K562 (cell line): Measurements from ENCODE around the gene TTC21A. TPM values are rescaled to one million over a fixed set of nuclear protein-coding genes. Genes with fewer than 3 reads are reported as not detected.
A peak's percentile ranks its signal among the peaks of the same experiment; 100 is the strongest.

Experiments
- ATAC-seq: fragments of 200-7000 bp; cut with Tn5 transposase; 3 replicates; pipeline ENCODE4 v1.9.1; 2020; ENCODE audit warnings: moderate library complexity
- BruUV-seq: library from RNA; stranded (reverse); fragments of 400-500 nt; replicated peaks from 2 replicates; lab custom pipeline; 2021; lab: Mats Ljungman, UMichigan
- CTCF ChIA-PET: fragments of 300-600 bp; formaldehyde crosslinking; extraction: SDS; loops from one replicate; lab custom pipeline; 2021; ENCODE audit warnings: low intra/inter-chr PET ratio; lab: Yijun Ruan, JAX
- POLR2A ChIA-PET: fragments of 300-600, 350-650 bp; sonication (Branson Sonifier 250); formaldehyde crosslinking; extraction: SDS; loops from one replicate; lab custom pipeline; 2021; ENCODE audit warnings: antibody characterized with exemption, inconsistent platforms; lab: Yijun Ruan, JAX
- DNase-seq, 4 experiments: peaks; one replicate each; pipeline versions ENCODE4 v3.0.0 to v3.0.0-alpha.2; 2011 to 2018; ENCODE audit warnings: low spot score in 3 of 4, mixed read lengths in 3 of 4; ENCODE audit errors: extremely low read depth in 1 of 4
- FAIRE-seq: peaks from 2 replicates; lab custom pipeline; 2011; peaks lifted over from hg19 to GRCh38; lab: Jason Lieb, UNC
- H2AFZ ChIP-seq: 2 replicates; pipeline ENCODE4 v1.6.0; 2011; ENCODE audit warnings: low read depth, low read length, control low read depth, inconsistent platforms
- H3K27ac ChIP-seq: fragments of 200-600 bp; 3 replicates; pipeline ENCODE4 v1.8.0; 2011; ENCODE audit warnings: low read depth, mild to moderate bottlenecking, control low read depth, inconsistent platforms, low read length, moderate library complexity, mixed read lengths; ENCODE audit errors: extremely low read depth
- H3K27me3 ChIP-seq, 2 experiments: fragments of 300-600 bp in 1 of 2; 2 replicates in 1 of 2; 3 replicates in 1 of 2; pipeline versions ENCODE4 v1.6.0 to v1.8.0; 2011; ENCODE audit warnings: inconsistent platforms in 2 of 2, low read length in 2 of 2, mild to moderate bottlenecking in 1 of 2, mixed read lengths in 1 of 2, moderate library complexity in 1 of 2; ENCODE audit not compliant: control insufficient read depth in 2 of 2, insufficient read depth in 2 of 2
- H3K36me3 ChIP-seq: fragments of 300-600 bp; 3 replicates; pipeline ENCODE4 v1.8.0; 2011; ENCODE audit warnings: mild to moderate bottlenecking, low read length, inconsistent platforms; ENCODE audit not compliant: control insufficient read depth, insufficient read depth
- H3K4me1 ChIP-seq, 2 experiments: fragments of 200-600 bp in 1 of 2; replicated peaks in 1 of 2; 2 replicates in 1 of 2; 3 replicates in 1 of 2; pipeline versions ENCODE4 v1.5.1 to v1.8.0; 2011; ENCODE audit warnings: inconsistent platforms in 2 of 2, low read length in 2 of 2, mild to moderate bottlenecking in 1 of 2, mixed read lengths in 1 of 2, moderate library complexity in 1 of 2; ENCODE audit not compliant: control insufficient read depth in 2 of 2, insufficient read depth in 2 of 2
- H3K4me2 ChIP-seq: 2 replicates; pipeline ENCODE4 v1.6.1; 2011; ENCODE audit warnings: low read length, control low read depth, inconsistent platforms, mixed read lengths; ENCODE audit not compliant: insufficient read depth
- H3K4me3 ChIP-seq: fragments of 200-600 bp; sonication (generic), shearing (Covaris generic); 2 replicates; pipeline ENCODE4 v1.5.1; 2016; ENCODE audit warnings: control low read depth, inconsistent platforms
- H3K79me2 ChIP-seq: fragments of 200-600 bp; 3 replicates; pipeline ENCODE4 v1.8.0; 2011; ENCODE audit warnings: low read length, inconsistent platforms; ENCODE audit not compliant: control insufficient read depth, insufficient read depth
- H3K9ac ChIP-seq, 2 experiments: 2 replicates each; pipeline versions ENCODE4 v1.6.0 to v1.6.1; 2011; ENCODE audit warnings: low read depth in 2 of 2, low read length in 2 of 2, control low read depth in 1 of 2, inconsistent platforms in 1 of 2, mild to moderate bottlenecking in 1 of 2, mixed read lengths in 1 of 2; ENCODE audit not compliant: insufficient read depth in 1 of 2
- H3K9me1 ChIP-seq: one replicate; pipeline ENCODE4 v1.6.0; 2011; ENCODE audit warnings: inconsistent platforms, mild to moderate bottlenecking, low read length, moderate library complexity; ENCODE audit not compliant: control insufficient read depth, insufficient read depth
- H3K9me3 ChIP-seq: replicated peaks from 2 replicates; pipeline ENCODE4 v1.5.1; 2011; ENCODE audit warnings: low read depth, low read length, inconsistent platforms; ENCODE audit not compliant: control insufficient read depth, insufficient read depth
- H4K20me1 ChIP-seq: replicated peaks from 2 replicates; pipeline ENCODE4 v1.6.1; 2011; ENCODE audit warnings: low read length, inconsistent platforms, mixed read lengths; ENCODE audit not compliant: control insufficient read depth, insufficient read depth
- COPS2 ChIP-seq: fragments of 450-650 bp; conservative IDR thresholded peaks from 2 replicates; pipeline ENCODE4 v1.6.1; 2016; ENCODE audit warnings: mild to moderate bottlenecking, moderate library complexity
- E2F3 ChIP-seq: fragments of 250-450 bp; sonication (Bioruptor Pico); IDR thresholded peaks from 2 replicates; pipeline ENCODE4 v1.4.0; 2020; ENCODE audit warnings: mild to moderate bottlenecking
- ETS2 ChIP-seq: IDR thresholded peaks from 2 replicates; pipeline ENCODE4 v1.6.1; 2016; ENCODE audit warnings: borderline replicate concordance, missing genetic modification characterization, mild to moderate bottlenecking, moderate library complexity, missing compliant biosample characterization; ENCODE audit not compliant: poor library complexity, severe bottlenecking
- FOXA1 ChIP-seq: fragments of 450-650 bp; IDR thresholded peaks from 2 replicates; pipeline ENCODE4 v1.6.1; 2016; ENCODE audit warnings: mild to moderate bottlenecking, borderline replicate concordance
- GTF2E2 ChIP-seq: fragments of 200-800 bp; sonication (Bioruptor generic); IDR thresholded peaks from 2 replicates; pipeline ENCODE4 v1.6.1; 2016; ENCODE audit warnings: missing genetic modification characterization, missing compliant biosample characterization
- HLTF ChIP-seq: fragments of 450-650 bp; IDR thresholded peaks from 2 replicates; pipeline ENCODE4 v1.6.1; 2016
- KLF13 ChIP-seq: fragments of 450-650 bp; IDR thresholded peaks from 2 replicates; pipeline ENCODE4 v1.6.1; 2016; ENCODE audit warnings: missing genetic modification characterization, low read depth, mild to moderate bottlenecking, missing compliant biosample characterization, moderate library complexity, borderline replicate concordance
- MAFF ChIP-seq: IDR thresholded peaks from 2 replicates; pipeline ENCODE4 v1.6.1; 2012; ENCODE audit warnings: low read length, improper control_type of control experiment
- MYNN ChIP-seq, 2 experiments: sonication (generic); formaldehyde crosslinking in 1 of 2; IDR thresholded peaks; 2 replicates each; pipeline versions ENCODE4 v1.5.0 to v1.6.1; 2016 to 2020; ENCODE audit warnings: antibody characterized with exemption in 1 of 2, missing genetic modification reagents in 1 of 2
- PTTG1 ChIP-seq: fragments of 450-650 bp; IDR thresholded peaks from 2 replicates; pipeline ENCODE4 v1.6.1; 2016; ENCODE audit warnings: low read depth, mild to moderate bottlenecking, missing genetic modification characterization, missing compliant biosample characterization
- SAFB ChIP-seq: fragments of 200-400 bp; formaldehyde crosslinking; IDR thresholded peaks from 2 replicates; pipeline ENCODE4 v1.6.1; 2017; ENCODE audit warnings: low read depth, low read length, borderline replicate concordance
- SPI1 ChIP-seq: IDR thresholded peaks from 2 replicates; pipeline ENCODE4 v1.6.1; 2011; ENCODE audit warnings: low read depth, low read length, control low read depth, borderline replicate concordance
- ZBTB17 ChIP-seq: fragments of 450-650 bp; formaldehyde crosslinking; IDR thresholded peaks from 2 replicates; pipeline ENCODE4 v1.4.0; 2020; ENCODE audit warnings: mild to moderate bottlenecking
- ZC3H4 ChIP-seq: sonication (generic); formaldehyde crosslinking; IDR thresholded peaks from 2 replicates; pipeline ENCODE4 v1.9.0; 2021; ENCODE audit warnings: missing genetic modification reagents, borderline replicate concordance
- ZNF274 ChIP-seq: IDR thresholded peaks from 2 replicates; pipeline ENCODE4 v1.6.1; 2011; ENCODE audit warnings: low read depth, mild to moderate bottlenecking, low read length, moderate library complexity, borderline replicate concordance
- WGBS: fragments of 100-300 bp; shearing (Covaris generic); methylation state at CpG from one replicate; pipeline ENCODE4 v1.1.6; 2016; ENCODE audit warnings: low coverage, mixed read lengths; ENCODE audit not compliant: insufficient coverage; ENCODE audit errors: missing lambda C conversion rate; 5-methylcytosine and 5-hydroxymethylcytosine counted together
- in situ Hi-C: fragments of 300-500 bp; cut with MboI; formaldehyde crosslinking; loops from 4 replicates; pipeline ENCODE4 v1.15.0; 2018; ENCODE audit warnings: inconsistent platforms, mixed read lengths
- intact Hi-C: fragments of 100-400 bp; cut with micrococcal nuclease; formaldehyde crosslinking; loops from 2 replicates; pipeline ENCODE4 v1.14.2; 2022
- polyA plus RNA-seq, 8 experiments: library from polyadenylated mRNA; depleted of rRNA in 4 of 8; stranded (reverse) in 5 of 8; unstranded in 3 of 8; fragments of >200 nt; fragmentation: Nextera tagmentation in 2 of 8; fragmentation: Illumina TruSeq in 1 of 8; extraction: Ambion mirVana in 2 of 8; extraction: Trizol in 1 of 8; gene quantifications; 2 replicates each; pipeline versions ENCODE4 v1.2.1 to v1.2.3, GENCODE V29; 2011 to 2014; ENCODE audit warnings: inconsistent platforms in 1 of 8, missing spikeins in 1 of 8
- total RNA-seq, 7 experiments: library from RNA; depleted of rRNA in 6 of 7; stranded (reverse); fragments of >200 nt in 6 of 7; fragmentation: Illumina TruSeq in 2 of 7; extraction: Trizol in 2 of 7; gene quantifications; 2 replicates each; pipeline versions ENCODE4 v1.2.1 to v1.2.3, GENCODE V29; 2011 to 2021; ENCODE audit warnings: low replicate concordance in 1 of 7
- TF ChIP-seq, protein P1 (sequence below): sonication (generic); formaldehyde crosslinking; IDR thresholded peaks from 2 replicates; pipeline ENCODE4 v1.8.1; 2023; ENCODE audit warnings: mild to moderate bottlenecking, missing genetic modification reagents

The TTC21A gene
- total and polyA plus RNA-seq, 9 of the 15 experiments (the other 6 are each of a cell fraction or from before 2014, with no cell fraction given) = 0.22 to 1.4 (median 0.70) TPM

DNA sequence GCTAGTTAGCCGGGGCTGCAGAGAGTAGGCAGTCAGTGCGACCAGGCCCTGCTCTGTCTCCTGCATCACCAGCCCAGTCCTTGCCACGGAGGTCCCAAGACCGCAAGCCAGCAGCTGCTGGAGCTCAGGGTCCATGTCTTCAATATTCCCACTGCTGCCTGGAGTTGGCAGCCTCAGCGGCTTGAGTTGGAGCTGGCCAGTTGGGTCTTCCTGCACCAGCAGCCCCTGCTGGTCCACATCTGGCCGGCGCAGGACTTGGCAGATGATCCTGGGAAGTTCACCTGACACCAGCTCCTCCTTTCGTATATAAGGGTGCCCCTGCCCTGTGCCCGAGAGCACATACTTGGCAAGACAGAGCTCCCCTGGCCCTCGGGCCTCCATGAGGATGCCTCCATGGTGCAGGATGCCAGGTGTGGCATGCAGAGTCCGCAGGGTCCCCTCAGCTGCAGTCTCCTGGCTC is 79.2 kb downstream of the TTC21A start:
- Histone ChIP-seq H3K4me2 (no peak overlapping the region), H3K27ac (no peak overlapping the region), H3K9me1 (no peaks in the 10 kb centered on the region), H3K4me1 (peaks cover 0 to 35% of the 10 kb centered on the region in 2 experiments; a peak in 2 of 5 replicates), H3K36me3 (no peaks in the 10 kb centered on the region), H3K79me2 (no peaks in the 10 kb centered on the region), H2AFZ (no peak overlapping the region), H3K9ac (0 out of 4 replicates have a peak overlapping the region, but pooled peaks of 1 of the 2 experiments have one; percentile 63), H3K27me3 (peaks cover 11 to 23% of the 10 kb centered on the region in 2 experiments; a peak in 4 of 5 replicates), H3K9me3 (no peaks in the 10 kb centered on the region), H4K20me1 (no peaks in the 10 kb centered on the region), H3K4me3 (no peak overlapping the region)
- no TSS peak for BruUV-seq
- WGBS = 40% methylated on average over 11 of the region's 11 CpGs
- ChIA-PET CTCF (interaction anchor here (0.5 kb wide), 1 partner anchor 219 kb away, joined by 3 read pairs; no protein-coding TSS in a partner anchor), POLR2A (interaction anchor here (0.6 to 1.0 kb wide), 4 partner anchors 9 to 247 kb away, joined by 3 to 4 read pairs (median 3); partner anchors contain the start of genes GORASP1 and TTC21A)
- ATAC-seq = no peak
- no peak for TF ChIP-seq FOXA1
- no peak for TF ChIP-seq GTF2E2 (tag)
- no peak for TF ChIP-seq ZBTB17 (CRISPR knock-in tag)
- TF ChIP-seq ZNF274 = no peak
- TF ChIP-seq SPI1 = no peak
- TF ChIP-seq HLTF = no peak
- TF ChIP-seq SAFB = no peak
- TF ChIP-seq ETS2 (tag) = no peak
- no peak for TF ChIP-seq MYNN (IDR thresholded peaks at IDR 0.05)
- no peak for TF ChIP-seq MYNN (CRISPR knock-in tag; IDR thresholded peaks at IDR 0.05)
- TF ChIP-seq MAFF = no peak
- no peak for TF ChIP-seq E2F3
- TF ChIP-seq KLF13 = no peak
- TF ChIP-seq, protein P1, sequence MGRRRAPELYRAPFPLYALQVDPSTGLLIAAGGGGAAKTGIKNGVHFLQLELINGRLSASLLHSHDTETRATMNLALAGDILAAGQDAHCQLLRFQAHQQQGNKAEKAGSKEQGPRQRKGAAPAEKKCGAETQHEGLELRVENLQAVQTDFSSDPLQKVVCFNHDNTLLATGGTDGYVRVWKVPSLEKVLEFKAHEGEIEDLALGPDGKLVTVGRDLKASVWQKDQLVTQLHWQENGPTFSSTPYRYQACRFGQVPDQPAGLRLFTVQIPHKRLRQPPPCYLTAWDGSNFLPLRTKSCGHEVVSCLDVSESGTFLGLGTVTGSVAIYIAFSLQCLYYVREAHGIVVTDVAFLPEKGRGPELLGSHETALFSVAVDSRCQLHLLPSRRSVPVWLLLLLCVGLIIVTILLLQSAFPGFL (CRISPR knock-in tag) = no peak
- TF ChIP-seq PTTG1 (tag) = no peak
- no peak for TF ChIP-seq COPS2
- no peak for TF ChIP-seq ZC3H4 (CRISPR knock-in tag)
- intact Hi-C loops (no loop called here), in situ Hi-C loops (loop anchor here (5.0 kb wide), 2 partner anchors 59 to 101 kb away; no protein-coding TSS in a partner anchor)
- DNase-seq = no peak
- FAIRE-seq = no peak
